GM19238 (cell line): ENCODE measurements around the gene CMBL.
"Not testable (repeated sequence)": the region's sequence is repeated elsewhere in the genome, so short reads cannot be mapped to it uniquely, and the experiment has no call there.

ENCODE experiments used
- DNase-seq: peaks from one replicate; pipeline ENCODE4 v3.0.0; 2011; ENCODE audit warnings: low spot score; ENCODE audit not compliant: insufficient read length

CMBL gene

DNA sequence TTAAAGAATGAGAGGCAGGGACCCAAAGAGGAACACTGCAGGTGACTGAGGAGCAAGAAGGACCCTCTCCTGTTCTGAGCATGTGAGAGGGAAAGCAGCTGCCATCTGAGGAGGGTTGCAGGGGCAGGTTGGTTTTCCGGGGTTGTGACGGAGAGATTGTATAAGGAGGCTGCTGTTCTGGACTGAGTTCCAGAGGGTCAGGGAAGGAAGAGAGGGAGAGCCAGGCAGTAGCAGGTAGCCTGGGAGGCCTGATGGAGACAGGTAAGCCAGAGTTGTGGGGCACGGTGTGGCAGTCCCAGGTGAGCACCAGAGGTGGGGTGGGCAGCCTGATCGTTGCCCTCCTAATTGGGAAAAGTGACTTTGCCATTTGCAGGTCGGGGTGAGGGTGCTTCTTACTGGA is 47.8 kb downstream of the CMBL start:
- DNase-seq = no peak

- no peak for DNase-seq
These were observed 49.8 kb downstream of the CMBL start for GRCh38 chr5:10257870-10258269.

GRCh38 chr5:10254686-10255085 is 53.0 kb downstream of the CMBL start:
- no peak for DNase-seq

DNA sequence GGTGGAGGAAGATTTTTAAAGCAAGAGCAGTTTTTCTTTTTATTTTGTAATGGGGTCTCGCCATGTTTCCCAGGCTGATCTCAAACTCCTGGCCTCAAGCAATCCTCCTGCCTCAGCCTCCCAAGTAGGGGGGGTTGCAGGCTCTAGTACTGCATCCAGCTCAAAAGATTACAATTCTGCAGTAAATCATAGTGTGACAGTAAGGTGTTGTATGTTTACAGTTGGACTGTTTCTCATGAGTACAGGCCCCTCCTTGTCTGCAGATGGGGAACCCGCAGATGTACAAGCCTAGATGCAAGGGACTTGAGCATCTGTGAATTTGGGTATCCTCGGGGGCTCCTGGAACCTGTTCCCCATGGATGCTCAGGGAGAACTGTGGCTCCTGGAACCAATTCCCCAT is 54.3 kb downstream of the CMBL start:
- no peak for DNase-seq

GRCh38 chr5:10251405-10251804 is 56.3 kb downstream of the CMBL start:
- DNase-seq = no peak

GRCh38 chr5:10250806-10251276 is 56.9 kb downstream of the CMBL start:
- no peak for DNase-seq

DNA sequence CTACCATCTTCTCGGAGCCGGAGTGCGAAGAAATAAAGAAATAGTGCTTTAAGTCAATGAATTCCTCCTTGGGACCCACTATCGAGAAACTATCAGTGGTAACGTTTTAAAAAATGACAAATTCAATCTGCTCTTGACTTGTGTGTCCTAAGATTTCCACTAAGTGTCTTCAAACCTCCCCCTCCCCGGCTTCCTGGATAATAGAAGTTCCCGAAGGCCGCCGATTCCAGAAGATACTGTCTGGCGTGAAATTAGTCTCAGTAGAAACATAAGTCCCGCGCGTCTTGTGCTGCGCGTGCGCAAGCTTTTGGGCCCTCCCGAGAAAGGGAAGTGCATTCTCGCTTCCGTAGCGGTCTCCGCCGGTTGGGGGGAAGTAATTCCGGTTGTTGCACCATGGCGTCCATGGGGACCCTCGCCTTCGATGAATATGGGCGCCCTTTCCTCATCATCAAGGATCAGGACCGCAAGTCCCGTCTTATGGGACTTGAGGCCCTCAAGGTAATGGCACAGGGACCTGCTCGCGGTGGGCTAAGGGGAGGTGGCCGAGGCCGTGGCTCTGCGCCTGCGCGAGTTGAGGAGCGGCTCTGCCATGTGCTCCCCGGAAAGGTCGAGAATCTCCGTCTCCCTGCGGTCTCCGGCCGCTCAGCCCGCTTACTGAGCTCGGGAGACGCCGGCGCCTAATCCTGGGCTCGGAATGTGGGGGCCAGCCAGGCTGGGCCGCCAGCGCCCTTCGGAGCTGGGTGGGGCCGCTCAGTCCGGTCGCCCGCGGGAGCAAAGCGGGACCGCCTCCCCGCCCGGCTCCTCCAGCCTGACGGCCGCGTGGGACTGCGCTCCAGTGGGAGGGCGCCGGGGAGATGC is 57.5 kb downstream of the CMBL start, which contains the start of gene CCT5:
TSS of gene CCT5 (plus strand) at position 333 of the 858 bp plus-strand sequence. CDS start at position 394, 61 bp downstream.
- DNase-seq = peak; percentile 85

GRCh38 chr5:10248378-10249260 is 59.1 kb downstream of the CMBL start:
- DNase-seq = no peak

DNA sequence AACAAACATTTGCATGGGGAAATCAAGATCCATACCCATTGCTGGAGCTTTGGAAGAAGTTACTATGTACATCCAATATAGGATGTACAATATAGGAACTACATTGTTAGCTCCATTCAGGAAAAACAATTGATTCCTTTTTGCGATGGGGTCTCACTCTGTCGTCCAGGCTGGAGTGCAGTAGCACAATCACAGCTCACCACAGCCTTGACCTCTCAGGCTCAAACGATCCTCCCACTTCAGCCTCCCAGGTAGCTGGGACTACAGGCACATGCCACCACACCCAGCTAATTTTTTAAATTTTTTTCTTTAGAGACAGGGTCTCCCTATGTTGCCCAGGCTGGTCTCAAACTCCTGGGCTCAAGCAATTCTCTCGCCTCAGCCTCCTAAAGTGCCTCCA is 60.5 kb downstream of the CMBL start:
- not testable (repeated sequence) for DNase-seq

- no peak for DNase-seq
These were observed 60.9 kb downstream of the CMBL start for GRCh38 chr5:10246761-10247160.

- no peak for DNase-seq
These were observed 63.3 kb downstream of the CMBL start for GRCh38 chr5:10244342-10244944.

GRCh38 chr5:10243660-10244240 is 64.0 kb downstream of the CMBL start:
- DNase-seq = no peak

- no peak for DNase-seq
These were observed 72.4 kb downstream of the CMBL start for GRCh38 chr5:10235350-10235749.

DNA sequence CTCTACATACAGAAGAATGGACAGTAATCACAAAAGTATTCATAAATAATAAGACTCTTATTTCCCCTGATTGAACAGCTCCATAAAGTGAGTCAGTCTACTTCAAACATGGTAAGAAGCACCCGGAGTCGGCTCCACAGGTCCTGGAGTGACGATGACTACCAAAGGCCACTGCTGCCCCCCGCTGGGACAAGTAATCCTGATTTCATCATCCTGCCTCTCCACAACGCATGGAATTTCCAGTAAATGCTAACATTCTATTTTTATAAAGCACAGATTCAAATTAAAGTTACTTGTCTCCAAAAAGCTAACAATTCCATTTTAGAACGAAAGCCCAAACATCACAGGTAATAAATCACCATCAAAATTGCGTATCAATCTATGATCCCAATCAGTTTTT is 74.2 kb downstream of the CMBL start:
- DNase-seq = no peak

- DNase-seq = no peak
These were observed 74.7 kb downstream of the CMBL start for GRCh38 chr5:10233011-10233410.

GRCh38 chr5:10232386-10232785 is 75.3 kb downstream of the CMBL start:
- no peak for DNase-seq

GRCh38 chr5:10229306-10230048 is 78.2 kb downstream of the CMBL start:
- DNase-seq = no peak

GRCh38 chr5:10228288-10228687 is 79.4 kb downstream of the CMBL start:
- DNase-seq = no peak
